Measurements from ENCODE around the gene METTL14. TPM values are rescaled to one million over a fixed set of nuclear protein-coding genes. Genes with fewer than 3 reads are reported as not detected.

METTL14 gene
- total RNA-seq: 23.2 TPM

DNA sequence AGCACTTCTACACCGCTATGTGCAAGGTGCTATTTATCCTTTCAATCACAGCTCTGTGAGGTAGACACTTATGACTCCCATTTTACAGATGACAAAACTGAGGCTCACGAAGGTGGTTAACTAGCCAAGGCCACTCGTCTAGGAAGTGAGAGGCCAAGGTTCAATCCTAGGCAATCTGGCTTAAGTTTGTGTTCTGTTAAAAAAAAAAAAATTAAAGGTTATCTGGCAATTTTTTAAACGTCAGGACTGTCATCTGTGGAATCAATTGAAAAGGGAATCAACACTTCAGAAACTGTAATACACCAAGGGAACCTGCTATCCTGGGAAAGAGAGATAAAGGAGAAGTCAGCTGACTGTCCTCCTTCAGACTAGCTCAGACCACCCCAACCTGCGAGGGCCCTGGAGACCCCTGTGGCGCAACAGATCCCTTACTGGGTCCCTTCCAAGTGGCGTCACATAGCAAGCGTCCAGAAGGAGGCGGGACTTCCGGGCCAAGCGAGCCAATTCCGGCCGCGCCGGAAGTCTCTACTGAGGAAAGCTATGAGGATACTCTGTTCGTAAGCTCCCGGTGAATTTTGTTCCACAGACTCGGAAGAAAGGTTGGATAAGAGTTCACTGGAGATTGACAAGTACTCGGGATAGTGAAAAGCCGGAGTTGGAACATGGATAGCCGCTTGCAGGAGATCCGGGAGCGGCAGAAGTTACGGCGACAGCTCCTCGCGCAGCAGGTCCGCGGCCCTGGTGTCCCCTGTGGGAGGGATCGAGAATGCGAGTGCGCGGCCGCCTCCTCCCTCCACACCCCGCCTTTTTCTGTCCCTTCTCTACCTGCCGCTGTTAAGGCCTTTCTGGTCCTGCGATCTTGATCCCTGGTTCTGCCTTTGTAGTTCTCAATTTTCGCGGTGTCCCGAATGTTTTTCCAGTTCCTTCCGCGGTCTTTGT lies at the start of gene METTL14:
Gene METTL14, plus strand, starts transcription at position 520 of the 939 bp plus-strand sequence. Its CDS starts 143 bp downstream, at position 663.

Small RNA genes within 50 kb of the gene (small RNA-seq; reads per million reads assigned to genes)
- gene SEPT14P4 (ENCODE audit: low replicate concordance): not detected

Other genes starting within 250 kb of the METTL14 start
- 12.8 TPM for gene SEC24D, start 150.7 kb downstream of the METTL14 start, total RNA-seq
- 1.9 TPM for gene SYNPO2, start 203.5 kb downstream of the METTL14 start, total RNA-seq

Data from parietal lobe (tissue), 2 donors.